ENCODE results near the gene RASGRP4.

GRCh38 chr19:38469151-38469550, 43.1 kb upstream of the RASGRP4 start:
- TF ChIP-seq CTCF (IDR thresholded peaks at IDR 0.05; ENCODE audit: insufficient read depth, low read length) (no peak), POLR2AphosphoS5 (IDR thresholded peaks at IDR 0.05; ENCODE audit: low read depth) (no peak), GABPA (IDR thresholded peaks at IDR 0.05; ENCODE audit: low read depth) (no peak)
